GM21528 (cell line): ENCODE data around the gene CDC42BPG.

ENCODE experiments used
- ATAC-seq: cut with Tn5 transposase; IDR thresholded peaks from one replicate; pipeline ENCODE4 v1.9.1; 2021; ENCODE audit warnings: mild to moderate bottlenecking, moderate library complexity; ENCODE audit not compliant: unreplicated experiment, low FRiP score

Gene CDC42BPG

GRCh38 chr11:64879244-64879900 is 34.9 kb upstream of the CDC42BPG start:
- ATAC-seq = peak; percentile 2

DNA sequence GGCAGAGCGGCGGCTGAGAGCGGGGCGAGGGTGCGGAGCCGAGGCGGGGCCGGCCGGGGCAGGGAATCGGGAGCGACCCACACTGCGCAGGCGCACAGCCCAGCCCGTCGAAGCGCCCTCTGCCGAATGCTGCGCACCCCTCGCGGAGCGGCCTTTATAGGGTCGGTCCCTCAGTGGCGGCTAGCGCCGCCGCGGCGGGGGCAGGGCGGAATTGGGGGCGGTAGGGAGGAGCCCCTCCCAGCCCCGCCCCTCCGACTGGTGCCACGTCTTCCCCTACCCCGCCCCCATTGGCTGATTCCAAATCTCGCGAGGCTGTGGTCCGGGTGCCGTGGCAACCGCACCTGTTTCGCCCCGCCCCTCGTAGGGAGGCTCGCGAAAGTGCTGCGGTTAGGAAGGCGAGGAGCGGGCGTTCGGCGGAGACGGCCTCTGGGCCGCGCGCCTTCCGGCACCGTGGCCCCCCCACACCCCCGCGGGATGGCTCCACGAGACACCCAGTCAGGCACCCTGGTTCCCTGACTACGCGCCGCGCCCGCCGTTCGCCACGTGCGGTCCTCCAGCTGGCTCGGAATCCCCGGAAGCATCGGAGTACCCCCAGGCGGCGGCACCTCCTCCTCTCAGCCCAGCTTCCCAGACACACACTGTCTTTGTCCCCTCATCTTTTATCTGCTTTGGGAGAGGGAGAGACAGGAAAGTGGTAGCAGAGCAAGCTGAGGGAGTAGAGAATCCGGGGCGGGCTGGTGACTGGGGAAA is 34.2 kb upstream of the CDC42BPG start, which contains the start of gene EHD1:
Gene EHD1 (minus strand): TSS at position 128 of the 750 bp plus-strand sequence. CDS start 157 bp downstream, outside the sequence.
- peak; percentile 57 for ATAC-seq

DNA sequence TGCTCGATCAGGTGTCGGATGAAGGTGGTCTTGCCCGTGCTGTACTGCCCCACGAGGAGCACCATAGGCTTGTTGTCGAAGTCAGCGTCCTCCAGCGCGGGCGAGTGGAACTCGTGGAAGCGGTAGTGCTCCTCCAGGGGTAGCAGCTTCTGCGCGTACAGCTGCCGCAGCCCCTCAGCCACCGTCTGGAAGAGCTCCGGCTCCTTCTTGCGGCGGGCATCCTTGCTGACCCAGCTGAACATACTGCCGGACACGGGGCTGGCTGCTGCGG is 33.7 kb upstream of the CDC42BPG start:
- ATAC-seq = peak; percentile 21

- no peak for ATAC-seq
Measured at GRCh38 chr11:64877390-64878222, 33.2 kb upstream of the CDC42BPG start.

DNA sequence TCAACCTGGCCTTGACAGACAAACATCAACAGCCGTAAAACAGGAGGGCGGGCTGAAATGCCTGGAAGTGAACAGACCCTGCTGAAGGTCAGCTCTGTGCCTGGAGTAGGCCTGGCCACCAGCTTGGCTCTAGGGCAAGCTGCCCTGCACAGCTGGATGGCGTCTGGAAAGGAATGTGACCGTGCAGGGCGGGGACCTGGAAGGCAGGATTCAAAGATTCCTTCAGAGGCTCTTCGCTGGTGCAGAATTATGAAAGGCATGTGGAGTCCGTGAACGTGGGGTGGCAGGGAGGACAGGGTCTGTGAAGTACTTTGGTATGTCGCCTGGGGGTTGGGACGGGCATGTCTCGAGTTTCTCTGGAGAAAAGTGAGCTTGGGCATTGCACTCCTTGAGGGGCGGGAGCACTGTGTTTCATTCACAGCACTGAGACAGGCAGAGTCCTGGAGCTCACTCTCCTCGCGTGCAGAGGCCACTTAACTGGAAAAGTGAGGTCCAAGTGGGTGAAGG is 32.4 kb upstream of the CDC42BPG start:
- ATAC-seq = no peak

DNA sequence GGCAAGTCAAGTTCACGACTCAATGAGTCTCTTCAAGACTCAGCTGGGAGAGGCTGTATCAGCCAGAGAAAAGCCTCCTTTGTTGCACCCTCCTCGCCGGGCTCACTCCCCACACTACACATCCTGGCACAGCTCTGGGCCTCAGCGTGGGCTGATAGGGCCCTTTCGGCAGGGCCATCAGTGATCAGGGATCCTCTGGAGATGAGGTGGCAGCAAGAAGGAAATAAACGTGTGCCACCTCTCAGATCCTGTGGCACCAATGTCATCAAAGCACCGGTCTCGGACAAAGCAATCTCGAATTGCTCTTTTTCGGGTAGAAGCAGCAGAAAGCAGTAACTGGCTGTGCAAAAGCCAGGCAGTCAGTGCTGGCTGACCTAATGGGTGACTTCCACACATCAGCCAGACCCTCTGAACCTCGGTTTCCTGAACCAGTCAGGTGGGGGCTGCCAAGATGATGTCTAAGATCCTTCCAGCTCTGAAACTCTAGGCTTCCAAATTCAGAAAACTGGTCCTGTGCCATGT is 31.8 kb upstream of the CDC42BPG start:
- no peak for ATAC-seq

- ATAC-seq = no peak
Measured at GRCh38 chr11:64875369-64876228, 31.1 kb upstream of the CDC42BPG start.

GRCh38 chr11:64874308-64875240 is 30.1 kb upstream of the CDC42BPG start:
- no peak for ATAC-seq

DNA sequence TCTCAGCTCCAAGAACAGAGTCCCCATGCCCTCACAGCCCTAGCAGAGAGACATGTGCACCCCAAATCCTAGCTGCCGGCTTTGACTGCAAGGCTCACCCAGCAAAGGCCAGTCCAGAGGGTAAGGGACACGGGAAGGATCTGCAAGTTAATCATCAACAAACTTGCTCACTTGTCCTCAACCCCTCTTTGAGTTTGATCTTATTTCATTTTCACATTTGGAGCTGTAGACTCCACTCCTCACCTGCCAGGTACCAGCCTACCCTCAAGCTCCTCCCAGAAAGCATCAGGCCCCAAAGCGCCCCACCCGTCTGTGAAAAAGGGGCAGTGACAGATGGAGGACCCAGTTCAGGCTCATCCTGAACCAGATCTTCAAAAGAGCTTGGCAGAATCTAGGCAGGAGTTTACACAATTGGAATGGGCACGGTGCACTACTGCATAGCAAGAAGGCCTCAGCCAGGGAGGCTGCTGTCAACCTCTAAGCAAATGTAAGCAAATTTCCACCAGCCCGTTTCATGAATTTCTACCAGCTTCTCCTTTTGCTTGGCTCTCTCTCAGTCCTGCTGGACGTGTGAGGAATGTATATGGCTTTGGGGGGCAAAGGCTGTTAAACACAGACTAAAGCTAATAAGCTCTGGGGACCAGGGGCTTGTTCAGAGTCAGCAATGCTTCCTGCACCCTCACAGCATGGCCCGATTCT is 28.5 kb upstream of the CDC42BPG start:
- no peak for ATAC-seq

DNA sequence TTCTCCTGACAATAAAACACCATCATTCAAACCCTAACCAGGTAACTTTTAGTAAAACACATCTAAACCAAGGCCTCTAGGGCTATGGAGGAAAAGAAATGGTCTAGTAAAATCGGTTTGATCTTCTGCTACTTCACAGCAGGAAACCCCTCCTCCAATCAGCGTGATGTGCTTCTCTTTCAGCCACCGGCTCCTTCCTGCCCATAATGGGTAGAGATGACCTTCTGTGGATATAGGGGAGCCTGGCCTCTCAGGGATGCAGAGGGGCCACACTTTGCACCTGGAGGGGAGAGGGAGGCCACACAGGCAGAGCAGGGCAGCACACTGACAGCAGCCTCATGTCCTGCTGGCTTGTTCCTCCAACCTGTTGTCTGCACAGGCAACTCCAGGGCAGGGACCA is 27.0 kb upstream of the CDC42BPG start:
- ATAC-seq = no peak

GRCh38 chr11:64870893-64871466 is 26.5 kb upstream of the CDC42BPG start:
- no peak for ATAC-seq

DNA sequence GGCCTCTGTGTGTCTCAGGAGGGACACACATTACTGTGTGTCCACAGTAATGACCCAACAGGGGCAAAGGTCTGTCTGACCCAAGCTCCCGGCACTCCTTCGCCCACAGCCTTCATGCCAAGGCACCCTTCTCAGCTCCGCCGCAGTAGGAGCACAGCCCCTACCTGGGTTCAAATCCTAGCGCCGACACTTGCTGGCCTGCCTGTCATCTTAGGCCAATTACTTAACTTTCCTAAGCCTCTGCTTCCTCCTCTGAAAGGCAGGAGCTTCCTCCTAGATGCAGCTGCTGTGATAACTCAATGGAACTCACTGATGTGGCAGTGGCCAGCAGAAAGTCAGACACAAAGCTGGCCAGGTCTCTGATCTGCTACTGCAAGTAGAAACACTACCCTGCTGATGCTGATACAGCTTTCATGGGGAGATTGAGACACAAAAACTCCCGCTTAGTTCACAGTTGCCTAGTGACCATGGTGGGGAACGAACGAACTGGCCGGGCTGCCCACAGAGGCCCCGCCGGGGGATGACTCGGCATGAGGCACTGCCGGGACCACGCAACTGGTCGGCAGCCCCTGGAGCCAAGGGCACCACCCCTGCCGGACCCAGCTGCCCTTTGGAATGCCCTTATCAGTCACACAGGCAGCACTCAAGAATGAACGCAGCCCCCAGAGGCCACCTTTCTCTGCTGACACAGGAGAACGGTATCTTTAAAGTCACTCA is 25.9 kb upstream of the CDC42BPG start:
- no peak for ATAC-seq

- no peak for ATAC-seq
Measured at GRCh38 chr11:64869571-64870175, 25.2 kb upstream of the CDC42BPG start.

GRCh38 chr11:64868904-64869570 is 24.6 kb upstream of the CDC42BPG start:
- ATAC-seq = no peak

DNA sequence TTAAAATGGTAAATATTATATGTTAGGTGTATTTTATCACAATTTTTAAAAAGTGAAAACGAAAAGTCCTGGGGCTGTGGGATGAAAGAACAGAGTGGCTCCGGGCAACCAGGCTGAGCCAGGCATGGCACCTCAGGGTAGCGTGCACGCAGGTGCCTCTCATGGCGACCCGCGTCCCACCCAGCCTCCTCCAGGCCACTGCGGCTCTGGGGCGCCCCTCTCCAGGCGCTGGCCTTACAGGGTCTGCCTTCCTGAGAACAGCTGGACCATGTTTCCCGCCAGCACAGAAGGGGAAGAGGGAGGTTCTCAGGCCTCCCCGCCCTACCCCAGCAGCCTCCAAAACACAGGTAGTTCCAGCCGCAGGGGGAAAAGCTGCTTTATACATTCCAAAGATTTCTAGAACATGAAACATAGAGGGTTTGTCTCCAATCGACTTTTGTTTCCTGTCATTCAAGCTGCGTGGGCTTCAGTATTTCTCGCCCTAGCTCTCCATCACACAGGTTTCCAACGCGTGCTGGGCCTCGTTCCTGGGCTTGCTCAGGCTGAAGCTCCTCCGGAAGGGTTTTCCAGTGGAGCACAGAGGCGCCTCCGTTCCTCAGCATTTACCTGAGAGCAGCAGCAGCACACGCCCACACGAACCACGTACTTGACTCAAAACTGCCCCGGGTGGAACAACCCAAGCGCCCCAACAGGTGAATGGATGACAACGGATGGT is 23.5 kb upstream of the CDC42BPG start:
- no peak for ATAC-seq

DNA sequence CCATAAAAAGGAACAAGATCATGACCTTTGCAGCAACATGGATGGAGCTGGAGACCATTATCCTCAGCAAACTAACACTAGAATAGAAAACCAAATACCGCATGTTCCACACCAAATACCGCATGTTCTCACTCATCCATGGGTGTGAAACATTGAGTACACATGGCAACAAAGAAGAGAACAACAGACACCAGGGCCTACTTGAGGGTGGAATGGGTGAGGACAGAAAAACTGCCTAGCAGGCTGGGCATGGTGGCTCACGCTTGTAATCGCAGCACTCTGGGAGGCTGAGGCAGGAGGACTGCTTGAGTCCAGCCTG is 21.7 kb upstream of the CDC42BPG start:
- ATAC-seq = no peak
